ENCODE results near the gene PSMB2. TPM values are rescaled to one million over a fixed set of nuclear protein-coding genes. Genes with fewer than 3 reads are reported as not detected.
A peak's percentile ranks its signal among the peaks of the same experiment; 100 is the strongest.

Gene PSMB2
- total RNA-seq, 1 donor from 2014 or later, result 54.5 TPM

DNA sequence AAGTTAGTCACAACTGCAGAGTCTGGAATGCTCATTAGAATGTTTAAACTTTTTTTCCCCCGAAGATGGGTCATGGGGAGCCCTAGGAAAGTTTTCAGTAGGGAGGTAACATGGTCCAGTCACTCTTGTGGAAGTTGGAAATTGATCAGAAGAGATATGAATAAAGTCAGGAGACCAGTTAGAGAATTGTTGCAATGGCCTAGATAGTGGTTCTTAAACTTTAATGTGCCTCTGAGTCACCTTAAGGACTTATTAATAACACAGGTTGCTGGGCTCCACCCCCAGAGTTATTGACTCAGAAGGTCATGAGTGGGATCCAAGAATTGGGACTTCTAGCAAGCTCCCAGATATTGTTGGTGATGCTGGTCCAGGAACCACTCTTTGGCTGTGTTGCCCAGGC is 71.4 kb downstream of the PSMB2 start:
- H3K36me3 Mint-ChIP-seq (ENCODE audit: low read depth), result peaks cover 5% of the 10 kb centered on the region
- TF ChIP-seq, protein P1, sequence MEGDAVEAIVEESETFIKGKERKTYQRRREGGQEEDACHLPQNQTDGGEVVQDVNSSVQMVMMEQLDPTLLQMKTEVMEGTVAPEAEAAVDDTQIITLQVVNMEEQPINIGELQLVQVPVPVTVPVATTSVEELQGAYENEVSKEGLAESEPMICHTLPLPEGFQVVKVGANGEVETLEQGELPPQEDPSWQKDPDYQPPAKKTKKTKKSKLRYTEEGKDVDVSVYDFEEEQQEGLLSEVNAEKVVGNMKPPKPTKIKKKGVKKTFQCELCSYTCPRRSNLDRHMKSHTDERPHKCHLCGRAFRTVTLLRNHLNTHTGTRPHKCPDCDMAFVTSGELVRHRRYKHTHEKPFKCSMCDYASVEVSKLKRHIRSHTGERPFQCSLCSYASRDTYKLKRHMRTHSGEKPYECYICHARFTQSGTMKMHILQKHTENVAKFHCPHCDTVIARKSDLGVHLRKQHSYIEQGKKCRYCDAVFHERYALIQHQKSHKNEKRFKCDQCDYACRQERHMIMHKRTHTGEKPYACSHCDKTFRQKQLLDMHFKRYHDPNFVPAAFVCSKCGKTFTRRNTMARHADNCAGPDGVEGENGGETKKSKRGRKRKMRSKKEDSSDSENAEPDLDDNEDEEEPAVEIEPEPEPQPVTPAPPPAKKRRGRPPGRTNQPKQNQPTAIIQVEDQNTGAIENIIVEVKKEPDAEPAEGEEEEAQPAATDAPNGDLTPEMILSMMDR (IDR thresholded peaks at IDR 0.05), result no peak
- ATAC-seq (ENCODE audit: low read depth) (no peak), DNase-seq (no peak)
- ChIA-PET CTCF (interaction anchor here (2.1 to 2.7 kb wide), 2 partner anchors 145 to 156 kb away, joined by 9 to 19 read pairs; no protein-coding TSS in a partner anchor), POLR2A (interaction anchor here (1.0 kb wide), 1 partner anchor 199 kb away, joined by 3 read pairs; the partner anchor contains the start of gene CLSPN)
- no peak overlapping the region for H3K4me3 Mint-ChIP-seq
- H3K9me3 Mint-ChIP-seq, result no peaks in the 10 kb centered on the region
- peak overlapping the region; percentile 38 for H3K27ac Mint-ChIP-seq
- peaks cover 19% of the 10 kb centered on the region for H3K27me3 Mint-ChIP-seq
- intact Hi-C loops (cut with micrococcal nuclease), result loop anchor here (1.0 to 10.0 kb wide), 4 partner anchors 145 to 715 kb away; partner anchors contain the start of gene SMIM12
- no peaks in the 10 kb centered on the region for H3K4me1 Mint-ChIP-seq

DNA sequence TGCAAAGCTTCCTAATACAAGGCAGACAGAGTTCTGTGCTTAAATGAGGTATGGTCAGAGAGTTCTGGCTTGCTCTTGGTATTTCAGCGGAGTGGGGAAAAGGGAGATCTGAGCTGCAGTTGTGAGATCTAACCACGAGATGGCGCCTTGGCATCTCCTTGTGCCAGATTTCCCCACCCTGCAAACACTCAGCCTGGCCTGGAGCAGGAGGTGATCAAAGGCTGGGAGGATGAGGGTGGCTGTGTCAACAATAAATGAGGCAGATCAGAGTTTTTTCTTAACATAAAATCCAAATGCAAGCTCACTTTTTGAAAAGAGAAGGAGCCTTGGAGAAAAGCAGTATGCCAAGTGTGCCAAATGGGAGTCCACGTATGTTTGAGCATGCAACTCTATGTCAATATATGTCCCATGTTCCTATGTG is 72.3 kb downstream of the PSMB2 start:
- H3K27me3 Mint-ChIP-seq, result peaks cover 15% of the 10 kb centered on the region
- H3K4me3 Mint-ChIP-seq, result no peak overlapping the region
- TF ChIP-seq, protein P1 (IDR thresholded peaks at IDR 0.05), result no peak
- intact Hi-C loops (cut with micrococcal nuclease), result loop anchor here (1.0 to 10.0 kb wide), 4 partner anchors 146 to 714 kb away; partner anchors contain the start of gene SMIM12
- DNase-seq (no peak), ATAC-seq (ENCODE audit: low read depth) (peak; percentile 69)
- H3K27ac Mint-ChIP-seq, result no peak overlapping the region
- ChIA-PET POLR2A (interaction anchor here (0.9 to 1.0 kb wide), 2 partner anchors 8 to 201 kb away, joined by 3 read pairs; partner anchors contain the start of gene CLSPN), CTCF (interaction anchor here (1.0 to 5.9 kb wide), 16 partner anchors 9 to 206 kb away, joined by 3 to 101 read pairs (median 4); partner anchors contain the start of gene C1orf216)
- H3K4me1 Mint-ChIP-seq, result no peaks in the 10 kb centered on the region
- H3K36me3 Mint-ChIP-seq (ENCODE audit: low read depth), result peaks cover 13% of the 10 kb centered on the region
- no peaks in the 10 kb centered on the region for H3K9me3 Mint-ChIP-seq

GRCh38 chr1:35567947-35568558 is 73.3 kb downstream of the PSMB2 start:
- ATAC-seq (ENCODE audit: low read depth), result no peak
- POLR2A ChIA-PET, result no interaction called here
- Mint-ChIP-seq H3K27me3 (peaks cover 15% of the 10 kb centered on the region), H3K36me3 (ENCODE audit: low read depth) (peaks cover 15% of the 10 kb centered on the region), H3K4me3 (no peak overlapping the region), H3K27ac (no peak overlapping the region), H3K4me1 (no peaks in the 10 kb centered on the region), H3K9me3 (no peaks in the 10 kb centered on the region)
- DNase-seq, result no peak
- intact Hi-C loops (cut with micrococcal nuclease), result loop anchor here (10.0 kb wide), 1 partner anchor 713 kb away; the partner anchor contains the start of gene SMIM12
- TF ChIP-seq, protein P1 (IDR thresholded peaks at IDR 0.05), result no peak
- CTCF ChIA-PET, result interaction anchor here (1.0 to 5.9 kb wide), 13 partner anchors 10 to 207 kb away, joined by 3 to 101 read pairs (median 6); partner anchors contain the start of gene C1orf216

GRCh38 chr1:35565742-35566133 is 75.6 kb downstream of the PSMB2 start:
- ChIA-PET CTCF (interaction anchor here (1.2 to 5.9 kb wide), 3 partner anchors 111 to 161 kb away, joined by 5 to 101 read pairs (median 15); no protein-coding TSS in a partner anchor), POLR2A (interaction anchor here (0.9 kb wide), 1 partner anchor 115 kb away, joined by 3 read pairs; no protein-coding TSS in a partner anchor)
- Mint-ChIP-seq H3K27ac (no peak overlapping the region), H3K4me3 (no peak overlapping the region), H3K9me3 (no peaks in the 10 kb centered on the region), H3K27me3 (peaks cover 3% of the 10 kb centered on the region), H3K4me1 (no peaks in the 10 kb centered on the region), H3K36me3 (ENCODE audit: low read depth) (peaks cover 20% of the 10 kb centered on the region)
- intact Hi-C loops (cut with micrococcal nuclease), result loop anchor here (10.0 kb wide), 1 partner anchor 711 kb away; the partner anchor contains the start of gene SMIM12
- ATAC-seq (ENCODE audit: low read depth) (no peak), DNase-seq (no peak)
- TF ChIP-seq, protein P1 (IDR thresholded peaks at IDR 0.05), result no peak
